Tibial nerve (tissue), 3 donors: Measurements from ENCODE around the gene ULBP1.

Source experiments
- CTCF ChIP-seq, 5 experiments: fragments of 200-600 bp in 3 of 5; fragments of 450-650 bp in 2 of 5; sonication (generic) in 3 of 5; IDR thresholded peaks; one replicate each; pipeline ENCODE4 v1.5.1; 2016 to 2019; ENCODE audit warnings: antibody characterized with exemption in 5 of 5, mild to moderate bottlenecking in 3 of 5, moderate library complexity in 2 of 5
- POLR2A ChIP-seq, 2 donors: fragments of 450-650 bp; IDR thresholded peaks; one replicate each; pipeline ENCODE4 v1.6.1; 2017; ENCODE audit warnings: antibody characterized with exemption in 2 of 2, mild to moderate bottlenecking in 2 of 2, moderate library complexity in 2 of 2

- TF ChIP-seq CTCF (IDR thresholded peaks at IDR 0.05) (no peak), POLR2A (IDR thresholded peaks at IDR 0.05) (no peak)
Observed at GRCh38 chr6:149948011-149948410, 15.7 kb upstream of the ULBP1 start.
